Inferior parietal cortex (tissue), 1 donor: ENCODE measurements around the gene ARID1A.
"Not testable (repeated sequence)": the region's sequence is repeated elsewhere in the genome, so short reads cannot be mapped to it uniquely, and the experiment has no call there.

Experiments used
- DNase-seq: peaks from one replicate; pipeline ENCODE4 v3.0.0-alpha.2; 2016; ENCODE audit errors: extremely low spot score

Gene ARID1A

DNA sequence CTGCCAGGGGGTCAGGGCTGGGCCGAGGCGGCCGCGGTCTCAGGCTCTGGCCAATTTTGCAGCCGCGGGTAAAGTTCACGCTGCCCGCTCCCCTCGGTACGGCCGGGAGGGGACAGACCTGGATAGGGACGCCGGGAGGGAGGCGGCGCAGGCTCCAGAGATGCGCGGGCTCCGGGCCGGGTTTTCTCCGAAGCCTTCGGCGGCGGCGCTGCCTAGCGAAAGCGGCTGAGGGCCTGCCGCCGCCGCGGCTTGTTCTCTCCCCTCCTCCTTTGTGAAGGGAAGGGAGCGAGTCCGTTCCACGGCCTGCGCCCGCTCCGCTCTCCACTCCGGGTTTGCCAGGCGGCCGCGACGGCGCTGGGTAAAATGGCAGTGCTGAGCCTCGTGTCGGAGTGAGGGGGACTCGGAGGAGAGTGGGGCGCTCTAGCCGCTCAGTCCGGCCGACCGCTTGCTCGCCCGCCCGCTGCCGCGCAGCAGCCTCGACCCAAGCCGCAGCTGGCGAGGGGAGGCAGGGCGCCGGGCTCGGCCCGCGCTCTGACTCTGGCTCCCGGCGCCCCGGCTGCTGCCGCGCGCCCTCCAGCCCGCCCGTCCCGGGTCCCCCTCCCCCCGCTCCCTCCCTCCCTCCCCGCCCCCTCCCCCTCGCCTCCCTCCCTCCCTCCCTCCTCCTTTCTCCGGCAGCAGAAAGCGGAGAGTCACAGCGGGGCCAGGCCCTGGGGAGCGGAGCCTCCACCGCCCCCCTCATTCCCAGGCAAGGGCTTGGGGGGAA is at the start of gene ARID1A:
Gene ARID1A, plus strand, starts transcription at position 660 of the 763 bp plus-strand sequence. CDS start 389 bp downstream, outside the sequence.
- DNase-seq: peak; percentile 94

DNA sequence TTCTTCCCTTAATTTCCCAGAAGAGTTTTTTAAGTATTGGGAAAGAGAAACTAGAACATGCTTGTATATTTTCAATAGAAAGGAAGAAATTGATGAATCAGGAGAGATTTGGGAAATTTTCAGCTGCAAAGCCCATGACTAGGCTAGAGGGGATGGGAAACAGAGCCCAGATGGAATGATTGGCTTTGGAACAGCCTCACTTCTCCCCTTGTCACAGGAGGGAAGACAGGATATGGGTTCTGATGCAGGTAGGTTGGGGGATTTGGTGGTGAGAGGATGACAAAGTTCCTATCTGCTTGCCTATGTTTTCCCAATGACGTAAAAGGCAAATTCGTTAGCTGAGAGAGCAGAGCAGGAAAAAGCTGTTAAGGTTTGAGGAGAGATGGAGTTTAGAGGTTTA is 31.0 kb upstream of the ARID1A start:
- no peak for DNase-seq

DNA sequence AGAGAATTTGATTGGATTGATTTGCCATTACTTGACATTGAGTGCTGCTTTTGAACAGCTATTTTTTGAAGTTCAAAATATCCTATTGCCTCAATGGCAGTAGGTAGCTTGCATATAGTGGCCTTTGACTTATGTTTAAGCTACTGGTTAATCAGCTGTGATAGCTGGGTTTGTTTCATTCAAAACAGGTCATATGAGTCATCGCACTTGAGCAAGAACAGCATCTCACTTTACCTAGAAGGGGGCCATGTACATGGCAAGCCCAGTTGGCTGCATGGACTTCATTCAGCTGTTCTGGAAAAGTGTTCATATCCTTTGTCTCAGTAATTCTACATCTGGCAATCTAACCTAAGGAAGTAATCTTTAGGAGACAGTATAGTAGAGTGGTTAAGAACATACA is 29.0 kb upstream of the ARID1A start:
- no peak for DNase-seq

DNA sequence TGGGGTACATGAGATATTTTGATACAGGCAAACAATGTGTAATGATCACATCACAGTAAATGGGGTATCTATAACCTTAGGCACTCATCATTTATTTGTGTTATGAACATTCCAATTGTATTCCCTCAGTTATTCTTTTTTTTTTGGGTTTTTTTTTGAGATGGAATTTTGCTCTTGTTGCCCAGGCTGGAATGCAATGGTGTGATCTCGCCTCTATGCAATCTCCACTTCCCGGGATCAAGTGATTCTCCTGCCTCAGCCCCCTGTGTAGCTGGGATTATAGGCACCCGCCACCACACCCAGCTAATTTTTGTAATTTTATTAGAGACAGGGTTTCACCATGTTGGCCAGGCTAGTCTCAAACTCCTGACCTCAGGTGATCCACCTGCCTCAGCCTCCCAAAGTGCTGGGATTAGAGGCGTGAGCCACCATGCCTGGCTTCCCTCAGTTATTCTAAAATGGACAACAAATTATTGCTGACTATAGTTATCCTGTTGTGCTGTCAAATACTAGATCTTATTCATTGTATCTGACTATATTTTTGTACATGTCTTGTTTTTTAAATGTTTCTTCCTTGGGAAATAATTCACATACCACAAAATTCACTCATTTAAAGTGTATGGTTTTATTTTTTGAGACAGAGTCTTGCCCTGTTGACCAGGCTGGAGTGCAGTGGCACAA is 27.6 kb upstream of the ARID1A start:
- DNase-seq: not testable (repeated sequence)

DNA sequence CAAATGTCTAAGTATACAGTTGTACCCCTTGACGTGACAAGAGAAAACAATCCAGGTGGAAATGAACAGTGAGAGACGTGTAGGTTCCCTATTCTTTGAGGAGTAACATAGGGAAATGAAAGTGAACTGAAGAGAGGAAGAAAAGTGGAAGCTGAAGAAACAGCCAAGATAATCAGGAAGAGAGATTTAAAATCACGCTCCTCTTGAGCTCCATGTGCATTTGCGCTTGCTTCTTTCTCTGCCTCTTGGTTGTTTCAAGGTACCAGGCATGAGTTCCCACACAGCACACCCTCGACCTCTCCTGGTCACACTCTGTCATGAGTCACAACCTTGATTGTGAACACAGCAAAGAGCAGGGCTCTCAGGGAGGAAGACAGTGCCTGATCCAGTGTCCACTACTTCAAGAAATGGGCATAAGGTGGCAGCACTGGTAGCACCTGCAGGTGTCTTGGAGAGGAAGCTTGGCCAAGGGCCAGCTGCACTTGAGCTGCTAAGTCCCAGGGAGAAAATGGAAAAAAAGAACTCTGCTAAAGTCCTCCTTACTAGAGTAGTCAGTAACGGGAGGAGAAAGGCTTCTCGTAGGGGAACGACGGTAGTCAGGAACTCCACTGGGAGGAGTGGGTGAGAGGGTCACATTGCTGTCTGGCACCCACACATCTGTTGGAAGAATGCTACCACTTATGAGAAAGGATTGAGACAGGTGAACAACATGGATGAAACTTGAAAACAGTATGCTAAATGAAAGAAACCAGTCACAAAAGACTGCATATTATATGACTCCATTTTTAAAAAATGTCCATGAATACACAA is 18.3 kb upstream of the ARID1A start:
- peak; percentile 64 for DNase-seq

DNA sequence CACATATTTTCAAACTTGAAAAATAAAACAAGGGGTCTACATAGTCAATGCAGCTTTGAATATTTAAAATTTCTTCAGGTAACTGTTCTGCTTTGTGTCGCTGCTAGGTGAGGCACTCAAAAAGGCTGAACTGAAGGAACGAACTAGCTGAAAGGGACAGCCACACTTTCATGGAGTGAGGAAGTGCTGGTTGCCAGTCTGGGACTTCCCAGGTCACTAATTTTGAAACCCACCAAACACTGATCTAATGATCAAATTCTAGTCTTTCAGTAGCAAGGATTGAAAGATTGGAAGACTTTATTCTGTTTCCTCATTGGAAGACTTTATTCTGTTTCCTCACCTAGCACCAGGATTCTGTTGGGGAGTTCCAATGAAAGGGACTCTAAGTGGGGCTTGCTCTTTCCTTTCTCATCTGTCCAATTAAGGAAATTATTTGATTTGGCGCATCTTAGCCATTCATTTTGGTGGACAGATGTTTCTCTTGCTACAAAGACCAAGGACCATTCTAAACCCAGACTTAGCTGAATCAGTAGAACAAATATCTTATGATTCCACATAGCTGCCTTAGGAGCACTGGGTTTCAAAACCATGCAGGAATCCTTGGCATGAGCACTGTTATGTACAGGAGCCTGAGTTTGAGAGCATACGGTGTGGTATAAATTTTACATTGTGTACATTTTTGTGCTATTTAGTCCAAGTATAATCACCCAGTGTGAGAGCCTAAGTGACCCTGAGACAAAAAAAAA is 10.9 kb upstream of the ARID1A start:
- no peak for DNase-seq

DNA sequence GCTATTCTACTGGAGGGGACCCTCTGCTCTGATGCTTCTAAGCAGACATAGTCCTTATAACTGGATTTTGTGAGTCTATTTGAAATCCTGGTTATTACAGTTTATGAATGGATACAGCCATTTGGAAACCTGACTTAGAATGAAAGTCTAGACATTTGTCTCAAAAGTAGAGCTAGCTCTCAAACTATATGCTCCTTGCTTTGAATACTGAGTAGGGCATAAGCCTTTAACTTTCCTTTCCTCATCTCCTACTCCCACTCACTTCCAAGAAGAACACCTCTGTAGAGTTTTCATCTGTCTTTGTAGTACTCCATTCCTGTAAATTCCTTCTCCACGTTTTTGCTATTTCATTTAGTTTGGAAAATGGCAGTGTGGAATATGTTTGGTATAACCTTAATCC is 9.0 kb upstream of the ARID1A start:
- no peak for DNase-seq

DNA sequence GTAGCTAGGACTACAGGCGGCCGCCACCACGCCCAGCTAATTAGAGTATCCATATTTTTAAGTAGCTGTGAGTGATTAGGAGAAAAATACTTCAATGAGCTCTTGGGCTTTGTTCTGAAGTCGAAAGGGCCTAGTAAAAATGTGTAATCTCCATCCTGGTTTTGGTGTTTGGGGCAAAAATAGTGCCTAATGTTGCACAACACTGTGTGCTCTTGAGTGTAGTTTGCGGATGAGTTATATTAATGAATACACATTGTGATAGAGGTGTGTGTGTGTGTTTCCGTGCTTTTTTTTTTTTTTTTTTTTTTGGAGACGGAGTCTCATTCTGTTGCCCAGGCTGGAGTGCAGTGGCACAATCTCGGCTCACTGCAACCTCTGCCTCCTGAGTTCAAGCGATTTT is 6.3 kb upstream of the ARID1A start:
- no peak for DNase-seq

DNA sequence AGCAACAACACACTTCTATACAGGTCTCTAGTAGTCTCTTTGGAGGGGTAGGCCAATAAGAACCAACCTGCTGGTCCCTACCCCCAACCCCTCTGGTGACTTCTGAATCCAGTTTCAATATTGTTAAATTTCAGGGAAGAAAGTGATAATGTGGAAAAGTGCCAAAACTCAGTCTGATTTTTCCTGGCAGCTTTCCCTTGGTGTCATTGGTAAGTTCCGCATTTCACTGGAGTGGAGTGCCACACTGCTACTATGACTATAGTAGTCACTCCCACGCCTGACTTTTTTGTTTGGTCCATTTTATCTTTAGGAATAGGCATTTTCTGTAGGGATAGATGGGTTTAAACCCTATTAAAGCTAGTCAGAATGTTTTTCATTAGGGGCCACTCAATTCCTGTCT is 5.7 kb upstream of the ARID1A start:
- DNase-seq: no peak

DNA sequence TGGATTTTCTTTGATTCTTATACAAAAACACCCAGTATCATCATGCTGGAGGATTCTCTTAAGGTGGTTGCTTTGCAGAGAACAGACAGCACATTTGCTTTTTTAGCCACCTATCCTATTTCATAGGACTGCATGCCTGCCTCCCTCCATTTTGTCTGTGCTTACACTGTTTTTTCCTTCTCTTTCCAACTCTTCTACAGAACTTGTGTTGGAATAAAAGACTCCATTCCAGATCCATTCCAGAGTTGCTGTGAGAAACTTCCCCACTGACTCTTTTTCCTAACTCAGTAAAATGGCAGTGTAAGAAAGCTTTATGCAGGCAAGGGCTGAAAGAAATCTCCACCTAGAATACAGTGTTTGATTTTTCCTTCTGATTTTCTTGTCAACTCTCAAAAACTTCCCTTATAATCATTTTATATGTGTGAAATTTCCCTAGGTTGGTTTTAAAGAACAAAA is 5.2 kb upstream of the ARID1A start:
- DNase-seq: no peak

DNA sequence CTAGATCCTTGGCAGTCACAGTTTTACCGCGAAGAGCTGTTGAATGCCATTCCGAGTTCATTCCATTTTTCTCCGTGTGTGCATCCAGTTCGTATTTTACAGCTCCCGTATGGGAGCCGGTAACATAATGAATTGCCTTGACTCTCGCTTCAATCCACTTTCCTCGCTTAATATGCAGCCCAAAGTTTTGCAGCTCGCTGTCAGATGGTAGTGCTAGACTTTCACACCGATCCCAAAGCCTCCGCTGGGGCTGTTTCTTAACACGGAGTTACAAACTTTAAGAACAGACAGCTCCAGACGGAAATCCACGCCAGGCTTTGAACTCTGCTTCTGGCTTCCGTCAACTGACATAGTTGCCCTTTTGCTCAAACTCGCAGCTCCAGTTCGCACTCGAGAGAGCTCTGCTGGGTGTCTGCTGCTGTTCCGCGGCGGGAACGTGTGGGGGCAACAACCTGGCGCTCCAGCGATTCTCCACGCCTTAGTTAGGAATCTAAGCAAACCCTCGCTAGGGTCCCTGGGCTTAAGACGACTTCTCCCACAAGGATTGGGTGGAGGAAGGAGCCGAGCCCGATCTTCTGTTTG is 3.5 kb upstream of the ARID1A start:
- peak; percentile 89 for DNase-seq

DNA sequence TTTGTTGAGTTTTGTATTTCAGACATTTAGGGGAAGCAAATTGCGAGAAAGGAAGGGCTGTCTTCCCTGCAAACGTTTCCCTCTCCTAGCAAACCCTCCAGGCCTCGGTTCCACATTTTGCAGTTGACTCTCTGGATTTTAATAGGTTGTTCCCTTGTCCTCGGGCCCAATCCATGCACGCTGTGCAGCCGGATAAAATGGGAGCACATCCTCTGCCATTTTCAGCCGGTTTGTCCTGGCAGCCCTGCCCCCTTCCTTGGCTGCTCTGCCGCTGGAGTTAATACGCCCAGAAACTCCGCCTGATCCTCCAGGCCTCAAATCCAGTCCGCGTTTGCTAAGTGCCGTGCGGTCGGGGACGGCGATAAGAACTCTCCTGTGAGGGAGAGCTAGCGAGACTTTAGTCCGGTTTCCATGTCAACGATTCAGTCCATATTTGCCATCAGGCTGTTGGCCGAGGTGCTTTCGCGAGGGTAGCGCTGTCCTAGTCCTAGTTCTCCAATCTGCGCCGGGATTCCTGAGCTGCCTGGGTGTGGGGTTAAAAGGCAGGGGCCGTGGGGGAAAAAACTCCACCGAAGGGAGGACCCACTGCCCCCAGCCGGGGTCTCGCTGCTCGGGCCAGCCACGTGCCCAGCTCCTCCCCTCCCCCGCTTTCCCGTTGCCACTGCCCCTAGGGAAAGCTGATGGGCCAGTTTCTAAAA is 2.9 kb upstream of the ARID1A start:
- peak; percentile 97 for DNase-seq

DNA sequence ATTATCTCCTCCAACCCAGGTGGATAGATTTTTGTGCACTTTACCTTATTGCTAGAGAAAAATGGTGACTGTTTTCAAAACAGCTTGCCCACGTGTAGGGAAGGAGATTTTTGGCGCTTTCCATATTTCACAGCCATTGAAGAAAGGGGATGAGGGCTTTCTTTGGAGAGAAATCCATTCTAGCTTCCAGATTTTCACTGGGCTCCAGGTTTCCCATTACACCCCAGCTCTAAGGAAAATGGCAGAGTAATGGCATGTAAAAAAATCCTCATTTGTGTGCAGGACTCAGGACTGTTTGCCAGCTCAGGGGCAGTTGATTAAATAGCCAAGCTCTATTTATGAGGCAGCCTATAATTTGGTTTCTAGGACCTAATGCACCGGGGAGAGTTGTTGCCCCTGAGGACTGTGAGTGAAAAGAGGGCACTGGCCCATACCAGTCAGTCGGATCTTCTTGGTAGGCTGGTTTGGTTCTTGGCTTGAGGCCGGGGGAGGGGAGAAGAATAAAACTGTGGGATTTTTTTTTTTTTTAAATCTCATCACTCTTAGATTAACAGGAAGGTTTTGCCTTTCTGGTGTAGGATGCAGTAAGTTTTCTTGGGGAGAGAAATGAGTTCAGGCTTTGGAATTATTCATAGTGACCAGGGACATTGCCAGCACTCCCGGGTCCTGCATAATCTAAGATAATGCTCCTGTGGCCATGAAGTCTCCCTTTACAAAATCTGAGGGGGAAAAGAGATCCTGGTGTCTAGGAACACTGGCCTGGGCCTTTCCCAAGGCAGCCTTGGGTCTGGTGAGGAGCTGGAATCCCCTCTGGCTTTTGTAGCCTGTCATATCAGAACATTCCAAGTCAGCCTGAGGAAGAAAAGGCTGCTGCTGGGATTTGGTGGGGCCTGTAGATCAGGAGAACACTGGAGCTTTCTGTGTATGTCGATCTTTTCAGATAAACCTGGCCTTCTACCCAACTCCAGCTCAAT is 1.9 kb upstream of the ARID1A start:
- no peak for DNase-seq

DNA sequence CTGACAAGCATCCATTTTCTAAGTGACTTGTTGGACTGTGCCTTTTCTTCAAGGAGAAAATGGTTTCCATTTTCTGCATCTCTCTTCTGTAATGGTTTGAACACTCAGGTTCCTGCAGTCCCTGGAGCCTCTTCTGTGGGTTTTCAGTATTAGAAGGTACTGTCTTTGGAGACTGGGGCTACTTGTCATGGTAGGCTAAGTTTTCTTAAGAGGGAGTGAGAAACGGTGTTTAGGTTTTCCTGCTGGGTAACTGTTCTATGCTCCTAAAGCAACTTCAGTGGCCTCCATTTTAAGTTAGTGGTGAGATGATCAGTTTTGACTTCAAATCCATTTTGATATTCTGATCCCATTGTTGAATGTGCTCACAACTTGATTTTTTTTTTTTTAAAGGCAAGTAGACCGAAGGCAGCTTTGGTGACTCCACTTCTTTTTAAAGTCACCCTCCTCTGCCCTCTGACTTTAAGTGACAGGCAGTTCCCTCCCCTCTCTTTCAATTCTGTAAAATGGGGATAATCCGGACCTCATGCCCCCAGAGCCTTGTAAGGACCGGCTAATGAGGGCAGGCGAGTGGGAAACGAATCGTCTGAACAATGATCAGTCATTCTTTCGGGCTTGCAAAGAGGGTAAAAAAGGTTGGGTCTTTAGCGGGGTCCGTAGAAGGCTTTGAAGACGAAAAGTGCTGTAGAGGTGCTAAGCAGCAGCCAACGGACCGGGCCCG is 1.0 kb upstream of the ARID1A start:
- no peak for DNase-seq

DNA sequence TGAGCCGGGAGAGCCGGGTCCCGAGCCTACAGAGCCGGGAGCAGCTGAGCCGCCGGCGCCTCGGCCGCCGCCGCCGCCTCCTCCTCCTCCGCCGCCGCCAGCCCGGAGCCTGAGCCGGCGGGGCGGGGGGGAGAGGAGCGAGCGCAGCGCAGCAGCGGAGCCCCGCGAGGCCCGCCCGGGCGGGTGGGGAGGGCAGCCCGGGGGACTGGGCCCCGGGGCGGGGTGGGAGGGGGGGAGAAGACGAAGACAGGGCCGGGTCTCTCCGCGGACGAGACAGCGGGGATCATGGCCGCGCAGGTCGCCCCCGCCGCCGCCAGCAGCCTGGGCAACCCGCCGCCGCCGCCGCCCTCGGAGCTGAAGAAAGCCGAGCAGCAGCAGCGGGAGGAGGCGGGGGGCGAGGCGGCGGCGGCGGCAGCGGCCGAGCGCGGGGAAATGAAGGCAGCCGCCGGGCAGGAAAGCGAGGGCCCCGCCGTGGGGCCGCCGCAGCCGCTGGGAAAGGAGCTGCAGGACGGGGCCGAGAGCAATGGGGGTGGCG is 371 bp downstream of the ARID1A start:
- DNase-seq: no peak

DNA sequence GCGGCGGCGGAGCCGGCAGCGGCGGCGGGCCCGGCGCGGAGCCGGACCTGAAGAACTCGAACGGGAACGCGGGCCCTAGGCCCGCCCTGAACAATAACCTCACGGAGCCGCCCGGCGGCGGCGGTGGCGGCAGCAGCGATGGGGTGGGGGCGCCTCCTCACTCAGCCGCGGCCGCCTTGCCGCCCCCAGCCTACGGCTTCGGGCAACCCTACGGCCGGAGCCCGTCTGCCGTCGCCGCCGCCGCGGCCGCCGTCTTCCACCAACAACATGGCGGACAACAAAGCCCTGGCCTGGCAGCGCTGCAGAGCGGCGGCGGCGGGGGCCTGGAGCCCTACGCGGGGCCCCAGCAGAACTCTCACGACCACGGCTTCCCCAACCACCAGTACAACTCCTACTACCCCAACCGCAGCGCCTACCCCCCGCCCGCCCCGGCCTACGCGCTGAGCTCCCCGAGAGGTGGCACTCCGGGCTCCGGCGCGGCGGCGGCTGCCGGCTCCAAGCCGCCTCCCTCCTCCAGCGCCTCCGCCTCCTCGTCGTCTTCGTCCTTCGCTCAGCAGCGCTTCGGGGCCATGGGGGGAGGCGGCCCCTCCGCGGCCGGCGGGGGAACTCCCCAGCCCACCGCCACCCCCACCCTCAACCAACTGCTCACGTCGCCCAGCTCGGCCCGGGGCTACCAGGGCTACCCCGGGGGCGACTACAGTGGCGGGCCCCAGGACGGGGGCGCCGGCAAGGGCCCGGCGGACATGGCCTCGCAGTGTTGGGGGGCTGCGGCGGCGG is 1.0 kb downstream of the ARID1A start:
- no peak for DNase-seq

DNA sequence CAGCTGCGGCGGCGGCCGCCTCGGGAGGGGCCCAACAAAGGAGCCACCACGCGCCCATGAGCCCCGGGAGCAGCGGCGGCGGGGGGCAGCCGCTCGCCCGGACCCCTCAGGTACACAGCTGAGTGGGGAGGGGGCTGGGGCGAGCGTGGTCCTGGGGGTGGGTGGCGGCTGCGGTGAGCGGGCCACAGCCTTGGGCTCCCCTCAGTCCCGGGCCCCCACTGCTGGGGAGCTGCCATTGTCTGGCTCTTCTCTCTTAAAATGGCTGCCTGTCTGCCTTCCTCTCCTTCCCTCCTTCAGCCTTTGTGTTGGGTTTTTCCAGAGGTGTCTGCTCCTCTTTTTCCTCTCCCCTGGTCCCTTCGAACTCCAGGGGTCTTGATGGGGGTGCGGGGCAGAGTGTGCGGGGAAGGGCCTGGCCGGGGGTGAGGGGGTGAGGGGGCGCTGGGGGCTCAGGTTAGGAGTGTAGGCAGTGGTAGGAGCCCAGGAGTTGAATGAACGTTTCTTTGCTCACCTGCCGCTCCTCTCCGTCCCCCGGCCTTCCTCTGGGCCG is 1.7 kb downstream of the ARID1A start:
- no peak for DNase-seq
